Activated T-helper 9 cell treated with anti-CD3 and anti-CD28 coated beads, Interleukin-2, amount 50 U/mL, for 16 hours (primary cell): ENCODE measurements around the gene THRAP3.

Experiments
- DNase-seq: peaks from one replicate; pipeline ENCODE4 v3.0.0-alpha.2; 2020; ENCODE audit warnings: low read depth

THRAP3 gene

DNA sequence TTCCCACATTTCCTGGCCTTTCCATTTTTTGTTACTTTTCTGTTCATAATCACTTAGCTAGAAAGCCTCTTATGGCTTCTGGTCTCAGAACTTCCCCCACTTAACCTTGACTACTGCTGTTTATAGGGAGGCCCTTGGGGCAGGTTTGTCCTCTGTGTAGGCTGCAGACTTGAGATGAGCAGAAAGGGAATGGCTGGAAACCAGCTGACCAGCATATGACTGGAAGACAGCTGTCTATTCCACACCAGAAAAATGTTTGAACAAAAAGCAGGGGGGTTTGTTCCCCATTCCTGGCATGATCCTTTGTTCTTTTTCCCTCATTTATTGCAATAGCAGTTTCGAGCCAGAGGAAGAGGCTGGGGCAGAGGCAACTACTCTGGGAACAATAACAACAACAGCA is 77.0 kb downstream of the THRAP3 start:
- DNase-seq = no peak

DNA sequence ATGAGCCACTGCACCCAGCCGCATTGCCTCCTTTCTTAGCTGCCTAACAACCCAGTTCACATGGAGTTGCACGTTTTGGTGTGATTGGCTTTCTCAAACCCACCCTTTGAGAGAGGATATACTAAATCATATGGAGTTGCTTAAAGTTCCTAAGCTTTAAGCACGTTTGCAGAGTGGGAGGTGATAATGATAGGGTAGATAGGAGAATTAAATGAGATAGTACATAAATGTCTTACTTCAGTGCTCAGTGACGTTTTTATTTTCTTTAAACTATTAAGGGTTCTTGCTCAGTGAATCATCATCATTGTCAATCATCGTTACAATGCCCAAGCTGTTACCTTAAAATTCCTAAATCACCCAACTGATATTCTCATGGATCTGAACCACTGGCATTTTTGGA is 79.0 kb downstream of the THRAP3 start:
- no peak for DNase-seq

DNA sequence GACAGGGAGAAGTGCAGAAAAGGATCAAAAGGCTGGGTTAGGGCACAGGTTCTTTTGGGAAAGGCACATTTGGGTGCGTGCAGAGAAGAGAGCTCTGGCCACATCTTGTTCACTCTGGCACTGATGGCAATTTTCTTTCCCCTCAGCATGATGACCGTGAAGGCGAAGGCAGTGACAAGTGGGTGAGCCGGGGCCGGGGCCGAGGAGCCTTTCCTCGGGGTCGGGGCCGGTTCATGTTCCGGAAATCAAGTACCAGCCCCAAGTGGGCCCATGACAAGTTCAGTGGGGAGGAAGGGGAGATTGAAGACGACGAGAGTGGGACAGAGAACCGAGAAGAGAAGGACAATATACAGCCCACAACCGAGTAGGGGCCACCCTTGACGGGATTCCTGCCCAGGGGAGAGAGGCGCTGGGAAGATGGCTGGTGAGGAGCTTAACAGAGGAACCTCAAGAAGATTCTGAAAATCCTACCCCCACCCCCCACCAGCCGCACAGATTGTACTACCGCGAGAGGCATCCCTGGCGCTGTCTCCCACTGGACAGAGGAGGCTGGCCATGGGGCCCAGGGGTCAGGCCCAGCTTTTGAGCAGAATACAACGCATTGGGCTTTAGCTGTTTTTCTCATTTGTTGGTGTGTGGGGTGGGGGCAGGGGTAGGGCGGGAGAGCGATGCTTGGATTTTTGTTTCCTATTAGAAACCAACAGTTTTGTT is 79.6 kb downstream of the THRAP3 start:
- DNase-seq = no peak

DNA sequence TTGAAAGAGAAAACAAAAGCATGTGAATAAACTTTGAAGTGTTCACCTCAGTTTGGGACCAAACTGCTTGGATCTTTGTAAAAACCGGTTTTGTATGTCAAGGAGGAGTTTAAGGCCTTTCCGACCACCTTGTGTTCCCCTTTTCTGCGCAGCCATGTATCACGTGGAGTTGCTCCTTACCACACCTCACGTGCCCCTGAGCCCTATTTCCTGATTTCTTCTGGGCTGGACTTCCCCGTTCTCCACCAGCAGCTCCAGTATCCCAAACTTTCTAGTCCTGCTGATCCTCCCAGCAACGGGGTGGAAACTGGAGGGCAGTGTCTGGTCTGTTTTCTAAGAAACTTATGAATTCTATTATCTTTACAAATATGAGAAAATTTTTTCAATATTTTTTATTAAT is 80.3 kb downstream of the THRAP3 start:
- DNase-seq = no peak

DNA sequence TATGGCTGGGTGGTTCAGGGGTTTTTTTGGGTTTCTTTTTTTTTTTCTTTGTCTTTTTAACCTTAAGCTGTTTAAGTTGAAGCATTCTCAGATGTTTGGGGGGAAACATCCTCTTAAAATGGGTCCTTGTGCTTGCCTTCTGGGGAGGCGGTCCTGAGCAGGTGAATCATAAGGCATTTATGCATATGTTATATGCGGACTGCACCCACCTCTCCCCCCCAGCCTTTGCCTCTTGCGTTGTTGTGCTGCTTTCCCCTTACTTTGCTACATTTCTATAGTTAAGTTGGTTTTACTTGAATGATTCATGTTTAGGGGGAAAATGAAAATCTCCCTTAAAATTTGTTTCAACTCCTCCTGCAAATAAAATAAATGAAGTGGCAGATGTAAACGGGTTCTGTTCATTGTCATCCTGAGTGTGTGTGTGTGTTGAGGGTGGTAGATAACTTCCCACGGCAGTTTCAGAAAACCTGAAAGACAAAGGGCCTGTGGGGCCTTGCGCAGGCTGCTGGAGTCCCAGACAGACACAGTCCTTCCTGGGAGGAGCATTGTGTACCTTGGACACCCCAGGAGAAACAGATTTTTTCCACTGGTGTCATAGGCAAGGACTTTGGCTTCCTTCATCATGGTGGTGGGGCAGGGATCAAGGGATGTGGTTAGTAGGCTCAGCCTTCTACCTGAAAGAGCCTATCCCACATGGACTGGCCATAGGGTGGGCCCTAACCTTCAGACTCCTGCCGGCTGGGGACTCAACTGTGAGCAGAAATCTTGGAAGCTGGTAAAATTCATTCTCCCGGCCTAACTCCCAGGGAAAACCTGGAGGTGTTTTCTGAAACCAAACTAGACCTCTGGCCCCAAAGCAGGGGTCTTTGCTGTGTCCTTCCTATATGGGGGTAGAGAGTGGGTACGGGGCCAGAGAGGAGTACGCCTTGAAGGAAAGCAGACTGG is 81.0 kb downstream of the THRAP3 start:
- DNase-seq = no peak

DNA sequence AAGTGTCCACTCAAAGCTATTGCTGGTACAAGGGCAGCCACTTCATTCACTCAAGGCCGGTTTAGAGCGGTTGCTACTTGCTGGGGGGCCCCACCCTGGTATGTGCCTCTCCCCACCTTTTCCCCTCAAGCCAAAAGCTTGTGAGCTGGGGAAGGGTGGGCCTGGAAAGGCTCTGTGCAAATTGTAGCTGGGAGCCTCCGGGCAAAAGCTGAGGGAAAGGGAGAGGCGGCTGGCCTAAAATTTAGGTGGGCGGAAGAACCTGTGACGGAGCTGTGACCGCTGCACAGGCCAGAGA is 81.6 kb downstream of the THRAP3 start:
- no peak for DNase-seq

DNA sequence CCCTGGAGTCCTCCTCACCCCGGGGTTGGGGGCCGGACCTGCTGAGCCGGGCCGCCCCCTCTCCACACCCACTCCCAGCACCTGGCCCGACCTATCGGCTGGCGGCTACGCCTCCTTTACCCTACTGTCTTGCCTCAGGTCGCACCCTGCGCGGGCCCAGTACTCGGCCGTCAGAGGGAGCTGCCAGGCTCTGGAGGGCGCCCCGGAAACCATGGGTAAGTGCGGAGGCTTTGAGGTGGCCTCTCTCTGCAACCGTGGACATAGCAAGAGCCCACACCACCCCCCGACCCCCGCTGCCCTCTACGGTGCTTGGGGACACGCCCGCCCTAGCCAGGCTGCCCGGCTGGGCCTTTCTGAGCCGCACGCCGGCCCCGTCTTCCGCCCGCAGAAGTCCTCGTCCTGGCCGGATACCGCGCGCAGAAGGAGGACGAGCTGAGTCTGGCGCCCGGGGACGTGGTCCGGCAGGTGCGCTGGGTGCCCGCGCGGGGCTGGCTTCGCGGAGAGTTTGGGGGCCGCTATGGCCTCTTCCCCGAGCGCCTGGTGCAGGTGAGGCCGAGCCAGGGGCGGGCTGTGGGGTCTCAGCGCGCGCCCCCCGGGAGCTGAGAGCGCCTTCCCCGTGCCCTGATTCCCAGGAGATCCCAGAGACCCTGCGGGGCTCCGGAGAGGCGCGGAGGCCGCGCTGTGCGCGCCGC is 82.1 kb downstream of the THRAP3 start, which contains the start of gene SH3D21:
SH3D21 (plus strand) TSS at position 159 of the 692 bp plus-strand sequence; CDS start at position 212, 53 bp downstream.
- DNase-seq = no peak

DNA sequence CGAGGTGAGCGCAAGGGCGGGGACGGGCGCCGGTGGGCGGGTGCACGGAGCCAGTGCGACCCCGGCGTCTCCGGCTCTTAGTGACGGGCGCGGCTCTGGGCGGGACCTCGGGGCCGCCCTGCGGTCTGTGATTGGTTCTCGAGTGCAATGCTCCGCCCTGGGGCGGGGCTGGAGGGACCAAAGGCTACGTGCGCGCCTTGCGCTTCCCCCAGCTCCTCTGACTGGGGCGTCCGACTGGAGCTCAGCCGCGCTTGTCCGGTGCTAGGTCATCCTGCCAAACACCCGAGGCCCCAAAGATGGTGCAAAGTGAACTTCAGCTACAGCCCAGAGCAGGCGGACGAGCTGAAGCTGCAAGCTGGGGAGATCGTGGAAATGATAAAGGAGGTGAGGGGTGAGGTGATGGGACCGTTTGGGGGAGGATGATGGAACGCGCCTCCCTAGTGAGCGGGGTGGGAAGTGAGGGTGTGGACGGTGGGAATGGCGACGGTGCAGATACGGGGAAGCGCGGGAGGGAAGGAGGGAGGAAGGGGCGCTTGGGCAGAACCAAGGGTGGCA is 82.7 kb downstream of the THRAP3 start:
- DNase-seq = peak; percentile 88

DNA sequence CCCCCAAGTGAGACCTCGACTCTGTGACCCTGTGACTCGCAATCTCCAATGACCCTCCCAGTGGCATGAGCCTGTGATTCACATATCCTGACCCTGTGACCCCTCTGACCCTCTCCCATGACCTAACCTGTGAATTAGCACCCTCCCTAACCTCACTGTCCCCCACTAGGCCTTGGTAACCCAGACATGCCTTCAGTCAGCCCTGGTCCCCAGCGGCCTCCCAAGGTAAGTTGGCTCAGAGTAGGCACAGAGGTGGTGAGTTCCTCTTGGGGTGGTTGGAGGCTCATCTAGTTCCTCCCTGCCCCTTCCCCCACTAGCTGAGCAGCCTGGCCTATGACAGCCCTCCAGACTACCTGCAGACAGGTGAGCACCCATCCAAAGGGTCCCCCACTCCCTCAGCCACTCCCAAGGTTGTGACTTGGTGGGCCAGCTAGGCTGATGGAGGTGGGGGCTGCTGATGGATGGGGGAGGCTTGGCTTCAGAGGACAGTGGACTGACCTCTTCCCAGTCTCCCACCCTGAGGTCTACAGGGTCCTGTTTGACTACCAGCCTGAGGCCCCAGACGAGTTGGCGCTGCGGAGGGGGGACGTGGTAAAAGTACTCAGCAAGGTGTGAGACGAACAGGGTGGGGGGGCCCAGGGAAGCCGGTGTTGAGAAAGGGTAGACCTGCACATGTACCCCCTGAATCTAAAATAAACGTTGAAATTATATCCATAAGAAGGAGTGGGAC is 83.5 kb downstream of the THRAP3 start:
- DNase-seq = no peak

DNA sequence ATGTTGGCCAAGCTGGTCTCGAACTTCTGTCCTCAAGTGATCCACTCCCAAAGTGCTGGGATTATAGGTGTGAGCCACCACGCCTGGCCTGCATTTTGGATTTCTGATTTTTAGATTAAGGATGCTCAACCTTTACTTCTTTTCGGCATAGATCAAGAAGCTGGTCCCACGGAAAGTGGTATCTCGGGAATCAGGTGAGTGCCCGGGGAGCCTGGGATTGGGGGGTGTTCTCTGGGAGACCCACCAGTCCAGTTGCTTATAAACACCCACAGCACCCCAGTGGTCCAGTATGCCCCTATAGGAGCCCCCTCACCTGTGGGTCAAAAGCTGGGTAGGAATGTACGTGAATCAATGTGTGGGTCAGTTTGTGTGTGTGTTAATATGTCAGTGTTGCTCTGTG is 85.2 kb downstream of the THRAP3 start:
- DNase-seq = no peak

DNA sequence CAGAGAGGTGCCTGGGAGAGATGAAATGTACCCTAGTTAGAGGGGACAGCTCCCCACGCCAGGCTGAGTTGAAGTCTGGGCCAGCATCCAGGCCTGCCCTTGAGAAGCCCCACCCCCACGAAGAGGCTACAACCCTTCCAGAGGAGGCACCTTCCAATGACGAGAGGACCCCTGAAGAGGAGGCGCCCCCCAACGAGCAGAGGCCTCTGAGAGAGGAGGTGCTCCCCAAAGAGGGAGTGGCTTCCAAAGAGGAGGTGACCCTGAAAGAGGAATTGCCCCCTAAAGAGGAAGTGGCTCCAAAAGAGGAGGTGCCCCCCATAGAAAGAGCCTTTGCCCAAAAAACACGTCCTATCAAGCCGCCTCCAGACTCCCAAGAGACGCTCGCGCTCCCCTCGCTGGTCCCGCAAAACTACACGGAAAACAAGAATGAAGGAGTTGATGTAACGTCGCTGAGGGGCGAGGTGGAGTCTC is 96.1 kb downstream of the THRAP3 start:
- no peak for DNase-seq

DNA sequence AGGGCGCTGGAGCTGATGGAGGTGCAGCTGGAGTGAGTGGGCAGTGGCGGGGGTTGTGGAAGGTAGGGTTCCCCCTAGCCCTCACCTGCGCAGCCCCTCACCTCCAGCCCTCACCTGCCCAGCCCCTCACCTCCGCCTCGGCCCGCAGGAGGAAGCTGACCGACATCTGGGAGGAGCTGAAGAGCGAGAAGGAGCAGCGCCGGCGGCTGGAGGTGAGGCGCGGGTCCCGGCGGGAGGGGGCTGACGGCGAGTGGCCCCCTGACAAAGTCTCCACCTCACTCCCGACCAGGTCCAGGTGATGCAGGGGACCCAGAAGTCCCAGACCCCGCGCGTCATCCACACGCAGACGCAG is 96.5 kb downstream of the THRAP3 start:
- DNase-seq = no peak

DNA sequence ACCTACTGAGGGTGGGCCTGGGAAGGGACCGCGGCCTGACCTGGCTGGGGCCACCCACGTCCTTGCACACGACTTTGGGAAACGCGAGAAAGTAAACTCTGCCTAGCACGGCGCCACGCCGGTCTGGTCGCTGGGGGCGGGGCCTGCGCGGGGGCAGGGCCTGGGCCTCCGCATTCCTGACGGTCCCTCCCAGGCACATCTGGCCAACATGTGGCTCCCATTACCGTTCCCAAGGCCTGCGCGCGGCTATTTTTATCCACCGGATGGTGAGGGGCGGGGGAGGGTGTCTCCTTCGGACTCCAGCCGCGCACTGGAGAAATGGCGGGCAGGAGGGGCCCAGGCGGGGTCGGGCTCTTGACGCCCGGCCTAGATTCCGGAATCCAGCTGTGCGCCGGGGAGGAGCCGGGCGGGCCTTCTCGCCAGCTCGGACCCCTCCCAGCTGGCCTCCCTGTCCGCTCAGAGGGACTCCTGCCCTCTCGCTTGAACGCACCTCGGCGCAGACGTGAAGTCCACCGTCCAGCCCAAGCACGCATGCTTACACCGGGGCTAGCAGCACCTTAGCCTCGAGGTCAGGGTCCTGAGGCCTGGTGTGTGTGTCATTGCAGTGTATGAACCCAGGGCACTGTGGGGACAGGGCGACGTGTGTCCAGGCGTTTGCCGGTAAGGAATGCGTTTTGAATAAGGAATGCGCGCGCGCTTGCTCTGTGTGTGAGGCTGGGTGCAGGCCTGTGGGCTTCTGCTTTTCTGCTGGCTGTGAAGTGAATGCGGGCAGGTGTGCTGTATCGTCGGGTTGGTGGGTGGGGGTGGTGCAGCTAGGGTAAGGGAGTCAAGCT is 97.1 kb downstream of the THRAP3 start:
- DNase-seq = no peak

DNA sequence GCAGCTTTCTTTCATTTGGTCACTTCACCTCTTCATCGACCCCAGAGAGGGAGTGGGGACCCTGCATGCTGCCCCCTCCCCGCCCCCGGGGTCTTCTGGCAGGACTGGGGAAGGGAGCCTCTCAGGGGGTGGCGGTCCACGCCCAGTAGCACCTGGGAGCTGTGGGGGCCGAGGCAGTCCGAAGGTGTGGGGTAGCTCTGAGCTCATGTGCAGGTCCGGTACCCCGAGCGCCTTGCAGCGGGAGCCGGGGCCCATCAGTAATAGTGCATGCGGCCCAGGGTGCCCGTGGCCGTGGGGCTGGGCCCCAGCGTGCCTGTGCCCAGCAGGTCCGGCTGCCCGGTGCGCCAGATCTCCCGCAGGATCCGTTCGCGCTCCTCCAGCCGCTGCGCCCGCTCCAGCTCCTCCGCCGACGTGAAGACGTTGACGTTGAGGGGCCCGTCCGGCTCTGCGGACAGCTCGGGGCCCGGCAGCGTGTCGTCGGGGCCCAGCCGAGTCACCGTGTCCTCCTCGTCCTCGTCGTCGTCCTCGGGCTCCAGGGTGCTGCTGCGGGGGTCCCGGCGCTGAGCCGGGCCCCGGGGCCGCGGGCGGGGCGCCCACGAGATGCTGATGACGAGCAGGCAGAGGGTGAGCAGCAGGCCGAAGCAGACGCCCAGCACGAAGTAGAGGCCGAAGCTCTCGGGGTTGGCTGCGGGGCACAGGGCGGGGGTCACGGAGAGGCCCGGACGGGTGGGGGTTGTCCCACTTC is 98.0 kb downstream of the THRAP3 start:
- no peak for DNase-seq

DNA sequence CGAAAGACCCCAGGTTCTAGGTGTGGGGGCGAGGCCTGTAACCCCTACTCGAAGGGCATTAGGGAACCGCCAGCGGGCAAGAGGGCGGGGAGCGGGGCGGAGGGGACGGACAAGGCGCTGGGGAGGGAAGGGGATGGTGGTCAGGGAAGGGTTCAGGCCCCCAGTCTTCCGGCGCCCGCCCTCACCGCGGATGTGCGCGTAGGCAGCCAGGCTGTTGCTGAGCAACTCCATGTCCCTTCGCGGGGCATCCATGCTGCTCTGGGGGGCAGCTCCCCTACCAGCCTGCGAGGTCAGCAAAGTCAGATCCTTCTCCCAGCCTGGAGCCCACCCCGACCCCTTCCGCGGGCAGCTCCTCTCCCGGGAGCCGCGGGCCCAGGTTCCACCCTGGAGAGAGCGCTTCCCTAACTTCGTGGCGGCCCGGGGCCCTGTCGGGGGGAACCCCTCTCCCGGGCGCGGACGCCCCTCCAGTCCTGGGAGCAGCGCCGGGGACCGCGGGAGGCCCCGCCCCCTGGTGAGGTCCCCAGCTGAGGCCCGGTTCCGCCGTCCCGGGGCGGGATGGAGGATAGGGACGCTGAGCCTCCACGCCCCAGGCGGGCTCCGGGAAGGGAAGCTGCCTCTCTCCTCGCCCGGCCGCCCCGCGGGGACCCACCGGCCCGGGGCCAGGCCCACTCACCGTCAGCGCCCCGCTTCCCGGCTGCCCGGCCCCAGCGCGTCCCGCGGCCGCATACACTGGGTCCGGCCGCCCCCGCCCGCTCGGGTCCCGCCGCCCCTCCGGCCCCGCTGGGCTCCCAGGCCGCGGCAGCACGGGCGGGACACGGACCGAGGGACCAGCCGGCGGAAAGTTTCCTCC is 98.8 kb downstream of the THRAP3 start:
- DNase-seq = peak; percentile 21

DNA sequence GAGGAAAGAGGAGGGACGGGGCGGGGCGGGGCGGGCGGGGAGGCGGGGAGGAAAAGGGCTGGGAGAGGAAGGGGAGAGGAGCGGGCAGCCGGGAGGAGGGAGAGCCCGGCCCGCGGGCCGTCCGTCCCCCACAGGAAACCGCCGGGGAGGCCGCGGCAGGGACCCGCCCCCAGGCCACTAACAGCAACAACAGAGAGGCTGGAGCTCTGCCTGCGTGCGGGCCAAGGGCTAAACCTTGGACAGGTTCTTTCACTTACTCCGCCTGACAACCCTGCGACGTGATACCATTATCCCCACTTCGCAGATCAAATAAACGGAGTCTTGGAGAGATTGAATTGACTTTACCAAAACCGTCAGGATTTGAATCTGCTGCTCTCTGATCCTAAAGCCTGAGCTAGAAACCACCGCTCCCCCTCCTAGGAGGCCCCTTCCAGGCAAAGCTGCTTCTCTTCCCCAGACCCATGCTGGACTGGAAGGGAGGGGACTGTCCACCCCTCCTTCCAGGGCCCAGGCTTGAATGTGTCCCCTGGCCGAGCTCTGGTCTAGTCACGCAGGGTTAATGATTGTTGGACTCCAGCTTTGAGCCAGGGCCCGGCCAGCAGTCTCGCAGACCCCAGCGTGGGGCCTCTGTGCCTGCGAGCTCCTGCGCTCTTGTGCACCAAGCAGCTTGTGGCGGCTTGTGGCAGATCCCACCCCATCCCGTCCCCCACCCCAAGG is 99.6 kb downstream of the THRAP3 start, which contains the start of gene EVA1B:
EVA1B (minus strand) TSS at position 10 of the 717 bp plus-strand sequence. CDS start 608 bp downstream, outside the sequence.
- DNase-seq = peak; percentile 28

DNA sequence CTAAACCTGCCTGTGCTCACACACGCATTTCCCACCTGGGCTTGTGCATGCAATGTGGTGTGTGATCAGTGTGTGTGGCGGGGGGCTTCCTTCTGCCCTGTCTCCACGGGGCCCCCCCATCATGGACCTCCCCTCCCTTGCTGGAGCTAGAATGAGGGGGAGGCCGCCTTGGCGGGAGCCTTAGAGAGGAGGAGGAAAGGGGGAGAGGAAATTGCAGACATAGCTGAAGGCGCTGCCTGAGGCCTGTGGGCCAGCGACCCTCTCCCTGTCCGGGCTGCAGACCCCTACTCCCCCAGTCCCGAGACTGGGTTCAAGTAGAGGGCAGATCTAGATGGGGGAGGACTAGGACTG is 100.1 kb downstream of the THRAP3 start:
- DNase-seq = no peak

DNA sequence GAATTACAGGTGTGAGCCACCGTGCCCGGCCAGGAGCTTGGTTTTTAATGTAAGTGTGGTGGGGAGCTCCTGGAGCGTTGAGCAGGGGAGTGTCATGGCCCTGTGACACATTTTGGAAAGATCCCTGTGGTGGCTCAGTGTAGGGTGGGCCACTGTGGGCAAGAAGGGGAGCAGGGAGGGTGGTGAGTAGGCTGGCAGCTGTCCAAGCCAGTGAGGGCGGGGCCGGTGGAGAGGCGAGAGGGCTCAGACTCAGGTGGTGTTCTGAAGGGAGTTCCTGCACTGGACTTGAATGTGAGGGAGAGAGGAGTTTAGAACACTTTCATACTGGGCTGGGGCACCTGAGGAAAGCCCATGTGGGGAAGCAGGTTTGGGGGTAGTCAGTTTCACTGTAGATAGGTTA is 102.3 kb downstream of the THRAP3 start:
- DNase-seq = no peak
